ENCODE data around the gene CDKN2AIPNL.

CDKN2AIPNL gene, protein sequence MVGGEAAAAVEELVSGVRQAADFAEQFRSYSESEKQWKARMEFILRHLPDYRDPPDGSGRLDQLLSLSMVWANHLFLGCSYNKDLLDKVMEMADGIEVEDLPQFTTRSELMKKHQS

GRCh38 chr5:134411546-134412266, at the start of gene CDKN2AIPNL:
Gene CDKN2AIPNL, minus strand, starts transcription at chr5:134411881. Its CDS starts 27 bp downstream, at chr5:134411854.
- DNase-seq = peak; percentile 91

DNA sequence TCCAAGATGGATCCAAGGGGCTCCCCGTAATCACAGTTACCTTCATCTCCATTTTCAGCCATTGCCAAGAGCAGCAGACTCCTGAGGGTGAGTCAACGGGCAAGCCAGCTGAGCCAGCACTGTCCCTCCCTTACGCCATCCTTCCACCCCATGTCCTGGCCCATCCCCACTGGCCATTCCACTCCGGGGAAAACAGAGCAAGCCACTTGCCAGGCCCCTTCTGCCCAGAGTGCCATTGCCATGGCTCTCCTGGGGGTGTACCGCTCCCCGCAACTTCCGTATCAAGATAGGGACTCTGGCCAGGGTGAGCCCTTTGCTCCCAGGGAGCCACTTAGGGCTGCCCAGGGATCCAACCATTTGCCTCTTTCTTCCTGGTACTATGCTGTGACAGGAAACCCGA, 48.9 kb upstream of the CDKN2AIPNL start:
- no peak for DNase-seq

- no peak for DNase-seq
Observed at GRCh38 chr5:134459491-134459890, 47.8 kb upstream of the CDKN2AIPNL start.

GRCh38 chr5:134459010-134459403, 47.3 kb upstream of the CDKN2AIPNL start:
- no peak for DNase-seq

DNA sequence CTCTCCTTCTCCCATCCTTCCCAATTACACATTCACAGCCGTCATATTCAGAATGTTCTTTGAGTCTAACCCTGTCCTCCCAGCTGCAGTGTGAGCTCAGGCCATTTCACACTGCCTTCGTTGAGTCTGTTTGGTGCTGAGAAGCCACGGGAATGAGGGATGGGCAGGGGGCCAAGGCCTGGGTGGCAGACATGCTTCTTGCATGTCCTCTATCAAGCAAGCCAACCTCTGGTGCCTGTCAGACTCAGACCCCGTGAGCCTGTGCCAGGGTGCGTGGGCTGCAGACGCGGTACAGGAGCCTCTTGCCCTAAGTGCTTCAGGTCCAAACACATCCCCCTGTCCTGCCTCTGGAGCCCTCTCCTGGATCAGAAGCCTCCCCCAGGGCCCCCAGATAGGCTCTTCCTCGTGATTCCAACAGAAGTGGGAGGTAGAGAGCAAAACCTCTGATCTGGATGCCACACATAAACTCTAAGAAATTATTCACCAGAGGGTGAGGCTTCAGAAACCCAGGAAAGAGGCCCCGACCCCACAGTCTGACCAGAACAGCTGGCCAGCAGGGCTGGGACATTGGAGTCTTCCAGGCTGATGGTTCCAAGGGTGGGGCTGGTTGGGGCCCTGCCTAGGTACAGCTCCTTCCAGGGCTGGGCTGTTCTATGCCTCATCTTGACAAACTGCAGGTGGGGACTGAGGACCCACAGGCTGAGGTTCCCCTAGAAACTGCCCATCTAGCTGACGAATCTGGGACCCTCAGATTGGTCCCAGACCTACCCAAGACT, 46.7 kb upstream of the CDKN2AIPNL start:
- DNase-seq = no peak

- no peak for DNase-seq
Observed at GRCh38 chr5:134457801-134458200, 46.1 kb upstream of the CDKN2AIPNL start.

DNA sequence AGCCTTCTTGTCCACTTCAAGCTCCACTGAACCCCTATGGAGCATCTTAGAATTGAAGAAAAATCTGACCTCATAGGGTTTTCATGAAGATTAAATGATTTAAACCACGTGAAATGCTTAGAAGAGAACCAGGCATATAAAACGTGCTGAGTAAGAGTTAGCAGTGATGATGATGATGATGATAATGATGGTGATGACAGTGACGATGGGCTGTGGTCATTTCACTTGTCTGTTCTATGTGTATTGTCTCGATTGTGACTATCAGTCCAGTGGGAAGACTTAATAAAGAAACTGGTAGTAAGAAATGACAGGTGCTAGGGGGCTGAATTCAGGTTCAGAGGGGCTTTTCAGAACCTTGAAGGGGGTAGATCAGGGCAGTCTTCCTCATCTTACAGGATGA, 45.1 kb upstream of the CDKN2AIPNL start:
- DNase-seq = no peak

- no peak for DNase-seq
Observed at GRCh38 chr5:134455466-134455865, 43.8 kb upstream of the CDKN2AIPNL start.

DNA sequence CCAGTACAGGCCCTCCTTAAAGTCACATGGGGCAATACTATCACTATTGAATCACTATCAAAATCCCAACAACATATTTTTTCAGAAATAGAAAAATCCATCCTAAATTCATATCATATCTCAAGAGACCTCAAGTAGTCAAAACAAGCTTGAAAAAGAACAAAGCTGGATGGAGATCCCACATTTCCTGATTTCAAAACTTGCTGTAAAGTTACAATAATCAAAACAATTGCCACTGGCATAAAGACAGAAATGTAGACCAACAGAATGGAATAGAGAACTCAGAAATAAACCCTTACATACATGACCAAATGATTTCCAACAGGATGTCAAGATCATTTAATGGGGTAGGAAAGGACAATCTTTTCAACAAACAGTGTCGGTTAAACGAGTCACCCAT, 41.3 kb upstream of the CDKN2AIPNL start:
- DNase-seq = no peak

DNA sequence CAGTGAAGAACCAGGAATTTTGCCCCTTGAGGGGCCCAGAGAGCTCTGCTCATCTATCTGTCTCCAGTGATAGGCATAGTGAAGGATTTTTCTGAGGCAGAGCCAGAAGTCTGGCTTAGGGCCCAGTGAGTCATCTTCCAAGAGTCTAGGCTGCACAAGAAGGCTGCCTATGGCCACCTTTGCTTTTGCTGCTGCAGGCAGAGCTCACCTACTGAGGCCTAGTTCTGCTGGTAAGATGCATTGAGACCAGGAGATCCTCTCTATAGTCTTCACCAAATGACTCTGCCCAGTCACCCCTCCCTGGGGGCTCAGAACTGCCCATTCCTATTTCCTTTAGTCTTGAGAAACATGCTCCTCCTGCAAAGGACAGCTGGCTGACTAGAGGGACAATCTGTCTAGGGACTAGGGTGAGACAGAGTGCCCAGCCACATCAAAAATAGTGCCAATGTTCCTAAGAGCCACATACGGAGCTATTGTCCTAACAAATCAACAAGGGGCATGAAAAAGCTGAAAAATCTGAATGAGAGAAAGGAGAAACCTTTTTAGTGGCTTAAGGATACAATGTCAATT, 40.3 kb upstream of the CDKN2AIPNL start:
- DNase-seq = no peak

GRCh38 chr5:134451225-134451935, 39.7 kb upstream of the CDKN2AIPNL start:
- no peak for DNase-seq

- DNase-seq = no peak
Observed at GRCh38 chr5:134450374-134450773, 38.7 kb upstream of the CDKN2AIPNL start.

DNA sequence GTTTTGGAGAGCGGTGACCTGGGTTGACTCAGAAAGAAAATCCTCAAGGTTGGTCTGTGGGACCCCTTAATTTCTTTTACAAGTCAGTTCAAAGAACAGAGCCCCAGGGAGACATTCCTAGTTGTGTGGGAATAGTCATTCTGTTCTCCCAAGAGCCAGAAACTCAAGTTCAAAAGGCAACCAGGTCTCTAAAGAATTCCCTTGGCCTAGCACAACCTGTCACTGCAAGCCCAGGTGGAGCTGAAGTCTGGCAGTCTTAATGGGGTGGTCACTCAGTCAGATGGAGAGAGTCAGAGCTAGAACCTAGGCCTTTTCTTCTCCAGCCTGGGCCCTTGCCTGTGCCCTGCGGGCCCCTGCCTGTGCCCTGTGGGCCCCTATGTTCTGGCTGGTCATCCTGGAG, 37.5 kb upstream of the CDKN2AIPNL start:
- DNase-seq = no peak

DNA sequence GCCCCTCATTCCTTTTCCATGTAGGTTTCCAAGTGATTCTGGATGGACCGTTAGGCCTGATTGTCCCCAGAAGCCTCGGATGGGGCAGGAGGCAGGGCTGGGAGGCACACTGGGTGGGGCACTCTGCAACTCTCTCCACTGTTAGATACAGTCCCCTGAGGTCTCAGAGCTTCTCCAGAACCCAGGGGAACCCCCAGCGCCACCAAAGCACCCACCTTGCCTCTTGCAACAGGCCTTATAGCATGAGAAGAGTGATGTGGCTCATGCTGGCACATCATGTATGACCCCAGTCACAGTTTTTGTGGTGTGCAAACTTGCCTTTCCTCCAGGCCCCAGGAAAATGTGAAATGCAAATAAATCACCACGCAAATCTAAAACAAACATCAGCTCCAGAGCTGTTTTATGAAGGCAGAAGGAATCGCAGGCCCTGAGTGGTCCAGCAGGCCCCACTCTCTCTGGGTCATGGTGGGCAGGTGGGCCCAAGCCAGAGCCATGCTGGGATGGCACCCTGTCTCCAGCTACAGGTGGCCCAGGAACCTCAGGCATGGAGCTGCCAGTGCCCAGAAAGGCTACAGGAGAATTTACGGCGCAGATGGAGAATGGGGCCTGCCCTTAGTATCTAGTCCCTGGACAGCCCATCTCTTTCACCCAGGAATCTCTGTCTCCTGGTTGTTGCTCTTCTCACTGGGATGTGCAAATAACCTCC, 36.3 kb upstream of the CDKN2AIPNL start:
- DNase-seq = no peak

DNA sequence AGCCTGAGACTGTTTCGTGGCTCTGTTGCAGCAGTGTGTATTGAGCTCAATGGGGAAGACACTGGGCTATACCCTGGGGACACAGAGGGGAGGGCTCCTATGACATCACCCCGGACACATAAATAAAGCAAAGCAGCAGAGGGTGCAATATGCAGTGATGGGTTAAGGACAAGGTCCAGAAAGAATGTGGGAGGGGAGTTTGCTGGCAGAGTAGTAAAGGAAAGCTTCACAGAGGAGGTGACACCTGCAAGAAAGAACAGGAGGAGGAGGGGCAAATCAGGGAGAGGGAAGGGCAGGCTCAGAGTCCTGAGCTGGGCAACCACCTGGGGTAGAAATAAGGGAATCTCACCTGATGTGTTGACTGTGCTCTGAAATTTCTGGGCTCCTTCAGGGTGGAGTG, 35.3 kb upstream of the CDKN2AIPNL start:
- DNase-seq = no peak

GRCh38 chr5:134445856-134446818, 34.5 kb upstream of the CDKN2AIPNL start:
- DNase-seq = no peak

DNA sequence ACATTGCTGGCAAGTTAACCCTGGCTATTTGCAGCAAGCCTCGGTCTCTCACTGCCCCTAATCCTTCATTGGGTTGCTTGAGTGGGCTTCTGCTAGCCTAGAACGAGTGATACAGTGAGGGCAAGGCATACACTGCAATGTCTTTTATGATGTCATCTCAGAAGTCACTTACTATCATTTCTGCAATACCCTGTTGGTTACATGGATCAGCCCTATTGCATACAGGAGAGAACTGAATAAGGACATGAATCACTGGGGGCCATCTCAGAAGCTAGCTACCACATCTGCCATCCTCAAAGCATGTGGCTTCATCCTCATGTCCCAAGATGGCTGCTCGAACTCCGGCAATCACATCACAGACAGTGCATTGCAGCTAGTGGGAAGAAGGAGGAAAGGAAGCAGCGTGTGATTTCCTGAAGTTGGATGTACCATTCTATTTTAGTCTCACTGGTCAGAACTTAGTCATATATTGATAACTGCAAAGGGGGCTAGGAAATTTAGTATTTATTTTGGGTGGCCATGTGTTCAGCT, 33.3 kb upstream of the CDKN2AIPNL start:
- no peak for DNase-seq

DNA sequence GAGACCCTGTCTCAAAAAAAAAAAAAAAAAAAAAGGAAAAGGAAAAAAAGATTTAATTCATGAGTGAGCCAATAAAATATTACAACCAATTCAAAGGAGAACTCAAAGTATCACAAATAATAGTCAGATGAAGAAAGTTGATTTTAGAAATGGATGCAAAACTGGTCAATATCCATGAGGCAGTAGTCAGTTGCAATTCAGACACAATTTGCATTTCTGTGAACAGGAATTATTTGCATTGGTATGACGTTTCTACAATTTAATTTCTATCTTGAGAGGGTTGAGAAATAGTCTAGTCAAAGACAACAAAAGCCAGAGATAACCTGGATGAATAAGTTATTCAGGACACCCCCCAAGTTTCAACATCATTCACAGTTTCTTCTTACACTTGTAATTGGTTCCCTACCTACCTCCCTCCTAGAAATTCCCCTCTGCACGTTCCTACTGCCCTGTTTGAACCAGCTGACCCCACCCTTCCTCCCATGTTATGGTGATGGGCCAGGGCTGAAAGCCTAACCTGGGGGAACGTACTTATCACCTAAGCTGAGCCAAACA, 28.6 kb upstream of the CDKN2AIPNL start:
- no peak for DNase-seq

GRCh38 chr5:134439210-134439654, 27.6 kb upstream of the CDKN2AIPNL start:
- no peak for DNase-seq

DNA sequence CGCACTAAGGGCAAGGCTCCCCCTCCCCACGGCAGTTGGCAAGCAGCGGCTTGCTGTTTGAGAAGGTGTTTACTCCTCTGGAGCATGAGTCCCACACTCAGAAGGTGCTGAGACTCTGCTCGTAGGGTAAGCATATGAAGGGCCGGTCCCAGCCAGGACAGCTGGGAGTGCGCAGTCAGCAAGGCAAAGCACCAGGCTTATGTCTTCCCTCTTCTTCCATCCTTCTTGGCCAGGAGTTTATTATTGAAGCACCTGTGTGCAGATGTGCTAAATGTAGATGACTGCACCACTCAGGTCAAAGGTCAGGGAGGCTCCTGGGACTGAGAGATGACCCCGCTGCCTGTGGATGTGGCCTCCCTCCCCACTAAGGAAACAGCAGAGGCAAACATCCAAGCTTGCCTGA, 27.0 kb upstream of the CDKN2AIPNL start:
- DNase-seq = no peak
